Measurements from ENCODE around the gene NR2C2AP.

NR2C2AP gene

GRCh38 chr19:19157808-19158207, 45.4 kb downstream of the NR2C2AP start:
- Histone ChIP-seq H3K27ac (ENCODE audit: low read length) (no peak overlapping the region), H3K9ac (ENCODE audit: low read length) (no peak overlapping the region), H3K4me3 (ENCODE audit: low read length) (no peak overlapping the region), H3K4me1 (ENCODE audit: control insufficient read depth, low read depth, low read length) (no peaks in the 10 kb centered on the region), H3K9me3 (ENCODE audit: control insufficient read depth, low read depth, low read length) (no peaks in the 10 kb centered on the region), H3K36me3 (ENCODE audit: control insufficient read depth, low read depth, low read length) (no peaks in the 10 kb centered on the region), H3K27me3 (ENCODE audit: control insufficient read depth, insufficient read depth, low read length) (no peaks in the 10 kb centered on the region)

DNA sequence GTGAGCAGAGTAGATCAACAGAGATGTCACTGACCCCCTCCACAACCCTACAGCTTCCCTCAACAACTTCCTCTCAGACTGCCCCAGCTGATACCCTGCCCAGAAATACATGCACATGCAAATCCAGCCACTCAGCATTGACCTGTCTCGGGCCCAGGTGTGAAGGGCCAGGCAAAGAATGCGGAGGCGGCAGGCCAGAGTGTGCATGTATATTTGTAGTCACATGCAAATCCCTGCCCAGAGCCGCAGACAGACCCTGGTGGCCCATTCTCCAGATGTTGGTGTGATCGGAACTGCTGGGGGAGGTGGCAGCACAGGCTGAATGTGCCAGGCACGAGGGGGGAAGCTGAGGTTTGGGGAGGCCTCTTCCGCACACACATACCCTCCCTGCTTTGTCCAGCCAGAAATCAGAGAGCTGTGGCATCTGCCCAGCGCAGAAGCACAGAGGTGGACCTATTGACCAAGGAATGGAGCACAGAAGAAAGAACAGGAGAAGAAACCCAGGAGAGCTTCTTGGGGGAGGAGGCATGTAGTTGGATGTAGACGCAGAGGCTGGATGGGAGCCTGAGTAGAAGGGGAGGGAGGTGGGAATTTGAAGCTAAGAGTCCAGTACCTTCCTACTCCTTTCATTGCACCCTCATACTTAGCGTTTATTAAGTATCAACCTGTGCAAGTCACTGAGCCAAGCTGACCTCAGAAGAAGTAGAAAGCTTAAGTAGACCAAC, 47.6 kb downstream of the NR2C2AP start:
- Histone ChIP-seq H3K4me3 (ENCODE audit: low read length) (no peak overlapping the region), H3K4me1 (ENCODE audit: control insufficient read depth, low read depth, low read length) (no peaks in the 10 kb centered on the region), H3K36me3 (ENCODE audit: control insufficient read depth, low read depth, low read length) (no peaks in the 10 kb centered on the region), H3K9me3 (ENCODE audit: control insufficient read depth, low read depth, low read length) (no peaks in the 10 kb centered on the region), H3K27ac (ENCODE audit: low read length) (no peak overlapping the region), H3K27me3 (ENCODE audit: control insufficient read depth, insufficient read depth, low read length) (no peaks in the 10 kb centered on the region), H3K9ac (ENCODE audit: low read length) (no peak overlapping the region)

DNA sequence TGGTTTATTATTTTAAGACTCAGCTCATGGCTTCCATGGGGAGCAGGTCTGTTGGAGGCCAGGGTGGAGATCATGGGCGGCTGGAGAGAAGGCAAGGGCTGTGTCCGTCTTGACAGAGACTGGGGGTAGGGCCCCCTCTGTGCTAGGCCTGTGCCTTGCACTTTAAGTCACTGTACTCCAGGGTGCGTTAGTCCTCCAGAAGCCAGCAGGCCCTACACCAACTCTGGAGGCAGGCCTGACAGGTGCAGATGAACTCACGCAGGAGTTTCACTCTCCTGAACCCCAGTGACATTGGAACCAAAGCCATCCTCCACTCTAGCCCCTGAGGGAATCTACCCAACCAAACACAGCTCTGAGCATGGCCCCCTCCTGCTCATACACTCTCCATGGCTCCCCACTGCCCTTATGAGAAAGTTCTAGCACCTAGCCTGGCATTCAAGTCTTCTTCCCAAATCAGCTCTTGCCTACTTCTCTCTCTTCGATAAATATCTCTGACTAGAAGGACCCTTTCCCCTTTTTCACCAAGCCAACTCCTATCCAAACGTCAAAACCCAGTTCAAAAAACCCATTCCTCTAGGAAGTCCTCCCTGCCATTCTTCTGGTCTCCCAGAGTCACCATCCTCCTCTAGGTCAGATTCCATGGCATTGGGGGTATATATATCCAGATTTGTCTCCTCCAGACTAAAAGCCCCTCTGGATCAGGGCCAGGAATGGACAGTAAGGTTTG, 48.3 kb downstream of the NR2C2AP start:
- Histone ChIP-seq H3K4me3 (ENCODE audit: low read length) (no peak overlapping the region), H3K27ac (ENCODE audit: low read length) (no peak overlapping the region), H3K4me1 (ENCODE audit: control insufficient read depth, low read depth, low read length) (no peaks in the 10 kb centered on the region), H3K36me3 (ENCODE audit: control insufficient read depth, low read depth, low read length) (no peaks in the 10 kb centered on the region), H3K9ac (ENCODE audit: low read length) (no peak overlapping the region), H3K27me3 (ENCODE audit: control insufficient read depth, insufficient read depth, low read length) (no peaks in the 10 kb centered on the region), H3K9me3 (ENCODE audit: control insufficient read depth, low read depth, low read length) (no peaks in the 10 kb centered on the region)

GRCh38 chr19:19152668-19153384, 50.4 kb downstream of the NR2C2AP start:
- Histone ChIP-seq H3K36me3 (ENCODE audit: control insufficient read depth, low read depth, low read length) (no peaks in the 10 kb centered on the region), H3K27ac (ENCODE audit: low read length) (no peak overlapping the region), H3K9ac (ENCODE audit: low read length) (no peak overlapping the region), H3K27me3 (ENCODE audit: control insufficient read depth, insufficient read depth, low read length) (no peaks in the 10 kb centered on the region), H3K4me3 (ENCODE audit: low read length) (no peak overlapping the region), H3K4me1 (ENCODE audit: control insufficient read depth, low read depth, low read length) (no peaks in the 10 kb centered on the region), H3K9me3 (ENCODE audit: control insufficient read depth, low read depth, low read length) (no peaks in the 10 kb centered on the region)

DNA sequence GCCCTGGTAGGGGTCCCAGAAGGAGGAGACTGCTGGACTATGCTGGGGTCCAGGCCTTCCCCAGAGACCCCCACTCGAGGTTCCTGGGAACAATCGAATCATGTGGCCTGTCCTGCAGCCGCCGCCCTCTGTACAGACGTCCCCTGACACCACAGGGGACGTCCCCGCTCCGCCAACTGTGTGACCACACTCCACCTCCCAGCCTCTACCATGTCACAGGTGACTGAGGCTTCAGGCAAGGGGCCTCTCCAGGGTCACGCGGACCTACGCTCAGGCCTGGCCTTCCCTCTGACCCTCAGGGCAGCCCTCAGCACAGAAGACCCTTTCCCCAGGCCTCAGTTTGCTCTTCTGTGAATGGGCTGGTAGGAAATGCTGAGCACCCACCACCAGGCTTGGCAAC, 51.8 kb downstream of the NR2C2AP start:
- Histone ChIP-seq H3K4me3 (ENCODE audit: low read length) (no peak overlapping the region), H3K36me3 (ENCODE audit: control insufficient read depth, low read depth, low read length) (no peaks in the 10 kb centered on the region), H3K9me3 (ENCODE audit: control insufficient read depth, low read depth, low read length) (no peaks in the 10 kb centered on the region), H3K9ac (ENCODE audit: low read length) (no peak overlapping the region), H3K4me1 (ENCODE audit: control insufficient read depth, low read depth, low read length) (no peaks in the 10 kb centered on the region), H3K27ac (ENCODE audit: low read length) (no peak overlapping the region), H3K27me3 (ENCODE audit: control insufficient read depth, insufficient read depth, low read length) (no peaks in the 10 kb centered on the region)
